Activated T-cell treated with anti-CD3 and anti-CD28 coated beads for 48 hours (primary cell): ENCODE data around the gene AACS.
"Not testable (repeated sequence)": the region's sequence is repeated elsewhere in the genome, so short reads cannot be mapped to it uniquely, and the experiment has no call there.

Experiments used
- DNase-seq: peaks from one replicate; pipeline ENCODE4 v3.0.0-alpha.2; 2020; ENCODE audit warnings: low read depth

Gene AACS, protein sequence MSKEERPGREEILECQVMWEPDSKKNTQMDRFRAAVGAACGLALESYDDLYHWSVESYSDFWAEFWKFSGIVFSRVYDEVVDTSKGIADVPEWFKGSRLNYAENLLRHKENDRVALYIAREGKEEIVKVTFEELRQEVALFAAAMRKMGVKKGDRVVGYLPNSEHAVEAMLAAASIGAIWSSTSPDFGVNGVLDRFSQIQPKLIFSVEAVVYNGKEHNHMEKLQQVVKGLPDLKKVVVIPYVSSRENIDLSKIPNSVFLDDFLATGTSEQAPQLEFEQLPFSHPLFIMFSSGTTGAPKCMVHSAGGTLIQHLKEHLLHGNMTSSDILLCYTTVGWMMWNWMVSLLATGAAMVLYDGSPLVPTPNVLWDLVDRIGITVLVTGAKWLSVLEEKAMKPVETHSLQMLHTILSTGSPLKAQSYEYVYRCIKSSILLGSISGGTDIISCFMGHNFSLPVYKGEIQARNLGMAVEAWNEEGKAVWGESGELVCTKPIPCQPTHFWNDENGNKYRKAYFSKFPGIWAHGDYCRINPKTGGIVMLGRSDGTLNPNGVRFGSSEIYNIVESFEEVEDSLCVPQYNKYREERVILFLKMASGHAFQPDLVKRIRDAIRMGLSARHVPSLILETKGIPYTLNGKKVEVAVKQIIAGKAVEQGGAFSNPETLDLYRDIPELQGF

DNA sequence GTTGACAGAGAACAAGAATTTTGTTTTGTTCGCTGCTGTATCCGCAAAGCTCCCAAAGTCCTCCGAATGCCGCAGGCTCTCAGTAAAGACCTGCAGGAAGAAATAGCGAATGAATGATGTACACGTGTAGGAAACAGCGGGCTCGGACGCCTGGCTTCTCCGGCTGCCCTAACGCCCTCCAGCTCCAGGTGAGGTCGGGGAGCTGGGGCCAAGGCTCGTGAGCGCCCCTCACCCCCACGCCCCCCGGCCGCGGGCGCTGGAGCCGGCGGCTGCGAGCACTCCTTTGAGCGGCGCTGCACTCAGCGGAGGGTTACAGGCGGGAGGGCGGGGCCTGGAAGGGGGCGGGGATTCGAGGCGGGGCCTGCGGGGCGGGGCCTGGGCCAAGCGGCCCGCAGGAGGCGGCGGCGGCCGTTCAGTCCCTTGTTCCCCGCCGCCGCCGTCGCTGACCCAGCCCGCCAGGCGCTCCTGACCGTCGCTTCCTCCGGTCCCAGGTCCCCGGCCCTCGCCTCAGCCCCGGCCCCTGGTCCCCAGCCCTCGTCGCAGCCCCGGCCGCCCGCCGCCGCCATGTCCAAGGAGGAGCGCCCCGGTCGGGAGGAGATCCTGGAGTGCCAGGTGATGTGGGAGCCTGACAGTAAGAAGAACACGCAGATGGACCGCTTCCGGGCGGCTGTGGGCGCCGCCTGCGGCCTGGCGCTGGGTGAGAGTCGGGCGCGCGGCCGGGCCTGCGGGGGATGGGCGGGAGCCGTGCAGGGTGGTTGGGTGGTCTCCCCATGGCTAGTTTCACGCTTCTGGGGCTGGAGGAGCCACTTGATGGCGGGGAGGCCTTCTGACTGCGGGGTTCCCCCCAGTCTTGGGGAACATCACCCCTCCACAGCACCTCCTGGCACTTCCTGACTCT is at the start of gene AACS:
Gene AACS (plus strand): TSS at position 415 of the 898 bp plus-strand sequence. CDS start 150 bp downstream, at position 565.
- peak; percentile 74 for DNase-seq

DNA sequence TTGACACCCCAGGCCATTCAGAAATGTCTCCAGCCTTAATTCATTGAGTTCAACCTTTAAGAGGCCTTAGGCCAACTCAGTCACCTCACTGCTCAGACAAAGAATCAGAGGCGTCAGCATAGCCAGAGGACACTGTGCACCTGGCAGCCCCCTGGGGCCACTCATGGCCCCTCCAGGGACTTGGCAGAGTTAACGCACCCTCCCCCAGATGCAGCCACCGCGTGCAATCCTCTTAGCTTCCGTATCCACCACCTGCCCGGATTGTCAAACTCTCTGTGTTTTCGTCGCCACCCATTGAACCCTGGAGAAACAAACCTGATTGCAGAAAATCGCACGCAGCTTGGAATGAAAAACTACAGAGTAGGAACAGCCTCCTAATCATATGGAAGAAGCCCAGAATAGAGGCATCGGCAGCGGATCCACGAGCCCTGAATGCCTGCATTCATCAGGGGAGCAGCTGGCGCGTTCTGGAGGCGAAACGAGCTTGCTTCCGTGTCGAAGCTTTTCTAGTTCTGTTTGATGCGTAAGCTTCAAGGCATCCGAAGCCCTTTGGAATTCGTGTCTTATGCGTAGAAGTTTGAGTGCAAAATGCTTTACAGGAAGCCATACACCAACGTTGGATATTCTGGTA is 49.4 kb upstream of the AACS start:
- DNase-seq: no peak

DNA sequence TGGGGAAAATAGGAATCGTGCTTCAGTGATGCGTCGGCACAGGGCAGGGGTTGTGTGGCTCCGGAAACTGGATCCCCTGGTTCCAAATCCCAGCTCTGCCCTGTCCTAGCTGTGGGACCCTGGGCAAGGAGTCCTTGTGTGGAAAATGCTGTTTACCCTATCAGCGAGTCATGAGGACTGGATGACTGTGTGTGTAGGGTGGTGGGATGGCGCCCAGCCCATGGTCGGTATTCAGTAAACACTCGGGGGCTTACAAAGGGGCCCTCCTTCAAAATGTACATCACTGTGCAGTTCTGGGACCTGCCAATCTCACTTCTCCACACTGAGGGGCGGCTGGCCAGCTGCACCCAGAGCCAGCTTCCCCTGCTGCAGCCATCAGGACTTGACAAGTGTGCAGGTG is 47.4 kb upstream of the AACS start:
- no peak for DNase-seq

DNA sequence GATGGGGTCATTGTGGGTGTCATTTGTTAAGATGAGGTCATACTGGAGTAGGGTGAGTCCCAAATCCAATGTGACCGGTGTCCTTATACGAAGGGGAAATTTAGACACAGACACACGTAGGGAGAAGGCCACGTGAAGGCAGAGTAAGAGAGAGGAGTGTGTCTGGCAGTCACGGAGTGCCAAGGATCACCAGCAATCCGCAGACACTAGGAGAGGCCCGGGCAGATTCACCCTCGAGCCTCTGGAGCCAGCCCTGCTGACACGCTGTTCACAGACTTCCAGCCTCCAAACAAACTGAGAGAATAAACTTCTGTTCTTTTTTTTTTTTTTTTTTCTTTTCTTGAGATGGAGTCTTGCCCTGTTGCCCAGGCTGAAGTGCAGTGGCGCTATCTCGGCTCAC is 46.9 kb upstream of the AACS start:
- no peak for DNase-seq

DNA sequence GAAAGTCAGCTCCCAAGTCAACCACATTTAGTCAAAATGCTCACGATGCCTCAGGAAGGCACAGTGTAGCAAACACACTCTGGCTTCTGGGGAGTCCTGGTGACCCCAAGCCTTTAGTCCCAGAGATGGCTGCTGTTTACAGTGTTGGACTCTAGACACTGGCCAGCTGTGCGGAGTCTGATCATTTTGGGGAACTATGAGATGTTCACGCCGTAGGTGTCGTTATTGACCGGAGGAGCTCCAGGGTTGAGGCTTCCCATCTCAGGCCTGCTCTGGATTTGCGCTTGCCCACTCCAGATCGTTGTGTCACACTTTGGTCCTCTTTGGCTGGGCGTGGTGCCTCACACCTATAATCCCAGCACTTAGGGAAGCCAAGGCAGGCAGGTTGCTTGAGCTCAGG is 44.1 kb upstream of the AACS start:
- no peak for DNase-seq

DNA sequence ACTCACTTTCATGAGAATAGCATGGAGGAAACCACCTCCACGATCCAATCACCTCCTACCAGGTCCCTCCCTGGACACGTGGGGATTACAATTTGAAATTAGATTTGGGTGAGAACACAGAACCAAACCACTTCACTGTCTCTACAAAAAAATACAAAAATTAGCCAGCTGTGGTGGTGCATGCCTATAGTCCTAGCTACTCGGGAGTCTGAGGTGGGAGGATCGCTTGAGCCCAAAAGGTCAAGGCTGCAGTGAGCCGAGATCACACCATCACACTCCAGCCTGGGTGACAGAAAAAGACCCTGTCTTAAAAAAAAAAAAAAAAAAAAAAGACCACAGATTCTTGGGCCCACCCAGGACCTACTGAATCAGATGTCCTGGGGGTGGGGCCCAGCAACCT is 43.5 kb upstream of the AACS start:
- DNase-seq: no peak

DNA sequence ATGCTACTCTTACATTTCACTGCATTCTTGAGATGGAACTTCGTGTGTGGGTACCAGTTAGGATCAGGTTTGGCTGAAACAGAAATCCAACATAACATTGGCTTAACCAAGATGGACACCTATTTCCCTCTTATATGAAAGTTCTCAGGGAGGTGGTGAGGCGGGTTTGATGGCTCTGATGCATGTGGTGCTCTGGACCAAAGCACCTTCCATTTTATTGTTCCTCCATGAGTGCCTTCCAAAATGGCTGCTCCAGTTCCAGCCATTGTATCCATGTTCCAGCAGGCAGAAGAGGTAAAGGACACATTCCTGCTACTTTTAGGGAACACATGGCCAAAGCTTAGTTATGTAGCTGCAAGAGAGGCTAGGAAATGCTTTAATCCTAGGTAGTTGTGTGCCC is 42.2 kb upstream of the AACS start:
- DNase-seq: no peak

DNA sequence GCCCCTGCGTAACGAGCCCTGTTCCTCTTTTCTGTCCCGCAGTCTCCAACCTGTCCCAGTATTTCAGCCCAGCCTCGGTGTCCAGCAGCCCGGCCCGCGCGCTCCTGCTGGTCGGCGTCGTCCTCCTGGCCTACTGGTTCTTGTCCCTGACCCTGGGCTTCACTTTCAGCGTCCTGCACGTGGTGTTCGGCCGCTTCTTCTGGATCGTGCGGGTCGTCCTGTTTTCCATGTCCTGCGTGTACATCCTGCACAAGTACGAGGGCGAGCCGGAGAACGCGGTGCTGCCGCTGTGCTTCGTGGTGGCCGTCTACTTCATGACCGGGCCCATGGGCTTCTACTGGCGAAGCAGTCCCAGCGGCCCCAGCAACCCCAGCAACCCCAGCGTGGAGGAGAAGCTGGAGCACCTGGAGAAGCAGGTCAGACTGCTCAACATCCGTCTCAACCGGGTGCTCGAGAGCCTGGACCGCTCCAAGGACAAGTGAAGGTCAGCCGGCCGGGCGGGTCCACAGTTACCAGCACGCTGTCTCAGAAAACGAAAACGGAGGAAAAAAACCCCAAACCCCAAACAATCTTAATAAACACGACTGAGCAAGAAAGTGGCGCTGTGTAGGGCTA is 40.2 kb upstream of the AACS start:
- no peak for DNase-seq

DNA sequence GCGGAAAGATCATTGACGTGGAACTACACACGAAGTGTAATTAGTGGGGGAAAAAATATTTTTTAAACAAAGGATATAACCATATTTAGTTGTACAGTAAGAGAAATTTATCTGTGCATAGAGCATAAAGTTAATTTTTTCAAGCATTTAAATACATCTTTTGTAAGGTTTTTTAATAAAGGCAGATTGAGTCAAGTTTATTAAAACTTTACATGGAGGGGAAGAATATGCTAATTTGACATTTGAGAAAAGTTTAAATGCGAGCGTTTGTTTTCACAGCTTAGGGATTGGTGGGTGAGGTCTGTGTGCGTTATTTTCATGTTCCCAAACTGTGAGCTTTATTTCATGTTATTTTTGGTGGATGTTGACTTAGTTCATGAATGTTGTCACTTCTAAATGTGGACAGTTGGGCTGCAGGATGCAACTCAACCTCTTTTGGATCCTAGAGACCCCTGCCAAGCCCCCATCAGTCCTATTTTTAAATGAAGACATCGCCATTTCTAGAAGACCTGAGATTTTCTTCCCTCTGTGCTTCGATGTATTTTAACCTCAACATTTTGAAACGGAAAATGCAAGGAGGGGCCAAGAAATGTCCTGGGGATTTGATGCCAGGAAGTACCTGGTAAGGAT is 39.5 kb upstream of the AACS start:
- no peak for DNase-seq

DNA sequence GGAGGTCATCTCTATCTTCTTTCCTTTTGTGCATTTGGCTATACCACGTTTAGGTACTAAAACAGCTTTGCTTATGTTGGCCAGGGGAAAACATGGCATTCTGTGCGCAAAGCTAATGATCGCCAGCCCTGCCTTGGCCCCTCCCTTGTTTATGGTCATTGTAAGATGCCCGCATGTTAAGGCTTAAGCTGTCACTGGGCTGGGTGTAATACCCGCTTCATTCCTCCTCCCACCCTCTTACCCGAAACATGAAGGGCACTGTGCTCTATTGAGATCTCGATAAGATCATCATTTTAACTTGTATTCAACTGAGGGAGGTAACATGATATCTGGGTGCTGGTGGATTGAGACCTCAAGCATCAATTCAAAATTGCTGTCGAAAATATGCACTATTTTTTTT is 37.1 kb upstream of the AACS start:
- DNase-seq: no peak

DNA sequence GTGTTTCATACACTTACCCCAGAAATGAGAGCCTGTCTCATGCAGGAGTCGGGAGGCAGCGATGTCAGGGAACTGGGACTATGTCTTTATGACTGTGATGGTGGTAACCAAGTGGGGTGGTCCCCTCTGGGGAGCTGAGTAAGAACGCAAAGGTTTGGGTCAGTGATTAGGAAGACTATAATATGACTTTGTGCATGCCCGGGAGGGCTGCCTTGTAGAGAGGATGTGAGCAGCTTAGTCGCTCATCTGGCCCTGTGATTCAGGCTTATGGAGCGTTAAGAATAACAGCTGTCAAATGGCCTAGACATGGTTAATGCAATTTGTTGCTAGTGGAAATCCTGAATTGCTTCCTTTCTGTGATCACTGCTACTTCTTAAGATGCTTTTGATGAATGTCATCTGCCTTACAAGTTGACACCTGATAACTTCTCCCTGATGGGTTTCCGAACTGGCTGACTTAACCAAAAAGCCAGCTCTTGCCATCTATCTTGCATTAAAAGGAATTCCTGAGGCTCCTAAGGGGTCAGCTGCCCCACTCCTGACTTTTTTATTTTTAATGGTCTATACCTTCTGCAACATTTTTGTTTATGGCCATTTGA is 35.4 kb upstream of the AACS start:
- no peak for DNase-seq

DNA sequence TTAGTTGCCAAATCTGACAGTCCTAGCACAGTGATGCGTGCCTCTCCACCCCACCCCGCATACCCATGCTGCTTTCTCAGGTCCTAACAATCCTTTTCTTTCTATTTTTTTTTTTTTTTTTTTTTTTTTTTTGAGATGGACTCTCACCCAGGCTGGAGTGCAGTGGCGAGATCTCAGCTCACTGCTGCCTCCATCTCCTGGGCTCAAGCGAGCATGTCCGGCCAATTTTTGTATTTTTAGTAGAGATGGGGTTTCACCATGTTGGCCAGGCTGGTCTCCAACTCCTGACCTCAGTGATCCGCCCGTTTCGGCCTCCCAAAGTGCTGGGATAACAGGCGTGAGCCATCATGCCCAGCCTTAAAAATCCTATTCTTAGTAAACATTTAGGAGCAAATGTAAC is 33.8 kb upstream of the AACS start:
- not testable (repeated sequence) for DNase-seq

DNA sequence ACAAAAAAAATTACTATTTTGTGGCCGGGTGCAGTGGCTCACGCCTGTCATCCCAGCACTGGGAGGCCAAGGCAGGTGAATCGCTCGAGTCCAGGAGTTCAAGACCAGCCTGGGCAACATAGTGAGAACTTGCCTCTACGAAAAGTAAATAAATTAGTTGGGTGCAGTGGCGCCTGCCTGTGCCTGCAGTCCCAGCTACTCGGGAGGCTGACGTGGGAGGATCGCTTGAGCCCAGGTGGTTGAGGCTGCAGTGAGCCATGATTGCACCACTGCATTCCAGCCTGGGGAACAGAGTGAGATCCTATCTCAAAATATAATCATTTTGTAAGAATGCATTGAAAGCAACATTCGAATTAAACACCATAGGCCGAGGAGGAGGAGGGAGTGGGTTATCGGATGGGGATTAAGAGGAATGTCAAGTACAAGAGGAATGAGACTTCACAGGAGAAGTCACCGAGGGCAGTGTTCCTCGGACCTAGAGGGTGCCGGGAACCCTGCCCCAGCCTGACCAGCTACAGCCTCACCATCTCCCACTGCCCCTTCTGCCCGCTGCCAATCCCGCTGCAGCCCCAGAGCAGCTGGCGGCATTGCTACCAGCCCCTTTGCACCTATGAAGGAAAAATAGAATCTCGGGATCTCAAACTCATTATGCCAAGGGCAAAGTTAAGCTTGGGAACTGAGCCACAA is 32.6 kb upstream of the AACS start:
- DNase-seq: no peak

DNA sequence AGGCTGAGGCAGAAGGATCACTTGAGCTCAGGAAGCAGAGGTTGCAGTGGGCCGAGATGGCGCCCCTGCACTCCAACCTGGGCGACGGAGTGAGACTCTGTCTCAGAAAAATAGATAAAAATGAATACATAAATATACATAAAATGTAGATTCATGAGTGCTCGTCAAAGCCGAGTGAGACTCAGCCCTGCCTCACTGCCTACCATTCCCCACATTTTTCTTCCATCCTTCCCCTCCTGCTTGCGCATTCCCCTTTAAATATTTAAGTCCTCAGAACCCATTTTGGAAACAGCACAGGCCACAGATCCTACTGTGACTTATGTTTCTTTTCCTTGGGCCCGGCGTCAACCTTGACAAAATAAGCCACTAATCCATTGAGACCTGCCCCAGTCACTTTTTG is 31.9 kb upstream of the AACS start:
- DNase-seq: no peak

DNA sequence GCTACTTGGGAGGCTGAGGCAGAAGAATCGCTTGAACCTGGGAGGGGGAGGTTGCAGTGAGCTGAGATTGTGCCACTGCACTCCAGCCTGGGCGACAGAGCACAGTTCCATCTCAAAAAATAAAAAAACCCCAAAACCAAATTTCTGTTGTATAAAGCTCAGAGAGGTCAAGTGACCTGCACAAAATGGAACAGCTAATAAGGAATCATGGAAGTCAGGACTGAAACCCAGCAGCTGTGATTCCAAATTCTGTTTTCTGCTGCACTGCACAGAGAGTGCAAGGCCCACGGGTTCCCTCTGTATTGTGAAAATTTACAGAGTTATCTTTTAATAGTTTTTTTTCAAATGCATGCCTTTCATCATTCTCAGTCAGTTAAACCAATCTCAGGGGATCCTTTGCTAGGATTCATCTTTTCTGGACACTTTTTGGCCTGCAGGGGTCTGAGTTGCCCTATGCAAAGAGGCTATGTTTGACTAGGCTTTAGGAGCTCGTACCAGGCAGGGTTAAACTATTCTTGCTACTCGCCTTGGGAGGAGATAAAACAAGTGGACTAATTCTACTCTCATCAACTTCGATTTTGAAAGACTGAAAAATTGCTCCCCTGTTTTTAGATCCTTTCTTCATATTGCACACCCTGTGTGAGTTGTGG is 26.1 kb upstream of the AACS start:
- no peak for DNase-seq

DNA sequence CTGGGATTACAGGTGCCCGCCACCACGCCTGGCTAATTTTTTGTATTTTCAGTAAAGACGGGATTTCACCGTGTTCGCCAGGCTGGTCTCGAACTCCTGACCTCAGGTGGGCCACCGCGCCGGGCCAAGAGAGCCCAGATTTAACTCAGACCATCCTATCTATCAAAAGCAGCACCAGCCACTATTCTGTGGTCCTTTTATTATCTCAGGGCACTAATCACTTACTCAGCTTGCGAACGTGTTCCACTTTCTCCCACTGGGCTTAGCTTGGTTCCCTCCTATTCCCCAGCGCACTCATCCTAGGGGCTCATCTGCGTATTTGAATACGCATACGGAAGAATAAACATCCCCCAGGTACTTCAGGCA is 16.2 kb upstream of the AACS start:
- DNase-seq: no peak

DNA sequence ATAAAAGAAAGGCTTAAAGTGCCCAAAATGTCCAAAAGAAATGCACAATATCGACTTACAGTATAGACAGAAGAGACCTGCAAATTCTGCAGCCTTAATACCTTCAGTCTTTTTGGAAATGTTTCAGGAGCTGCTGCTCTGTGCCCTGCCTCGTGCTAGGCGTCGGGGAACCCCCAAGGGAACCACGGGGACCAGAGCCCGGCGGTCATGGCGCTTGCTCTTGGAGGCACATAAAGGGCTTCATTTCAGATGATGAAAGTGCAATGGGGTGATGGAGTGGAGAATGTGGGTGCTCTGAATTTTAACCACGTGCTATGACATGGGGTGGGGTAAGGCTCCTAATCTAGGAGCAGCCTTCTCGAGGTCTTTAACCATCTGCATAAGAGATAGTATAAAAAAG is 14.8 kb upstream of the AACS start:
- DNase-seq: no peak

DNA sequence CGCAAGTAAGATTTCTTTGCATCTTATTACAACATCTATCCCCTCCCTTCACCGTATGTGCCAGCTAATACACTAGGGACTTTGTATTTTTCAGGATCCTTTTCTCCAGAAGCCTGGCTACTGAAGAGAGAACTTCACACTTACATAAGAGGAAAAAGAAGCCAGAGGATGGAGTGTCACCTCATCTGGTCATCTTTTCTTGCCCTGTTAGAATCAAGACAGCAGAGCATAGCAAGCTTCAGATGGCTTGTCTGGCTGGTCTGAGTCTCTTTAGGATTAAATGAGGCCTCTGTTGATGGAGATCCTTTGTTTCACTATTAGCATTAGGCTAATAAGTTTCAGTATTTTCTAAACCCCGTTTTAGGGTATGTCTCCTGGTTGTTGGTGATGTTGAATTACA is 14.4 kb upstream of the AACS start:
- DNase-seq: no peak

DNA sequence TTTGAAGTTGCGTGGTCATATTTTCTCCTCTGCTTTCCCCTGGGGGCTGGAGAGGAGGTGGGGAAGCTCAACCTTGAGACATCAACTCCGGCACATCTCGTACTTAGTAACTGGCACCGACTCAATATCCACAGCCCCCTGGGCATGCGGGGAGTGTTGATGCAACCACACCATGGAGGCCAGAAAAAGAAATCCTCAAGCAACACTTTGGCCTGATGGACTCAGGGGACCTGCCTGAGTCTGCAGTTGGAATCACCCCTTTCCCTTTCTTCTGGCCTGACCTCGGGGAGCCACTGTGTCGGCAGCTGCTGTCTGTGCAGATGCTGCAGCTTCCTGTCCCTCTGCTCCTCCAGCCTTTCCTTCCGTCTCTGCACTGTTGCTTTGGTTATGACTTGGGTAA is 11.4 kb upstream of the AACS start:
- no peak for DNase-seq

DNA sequence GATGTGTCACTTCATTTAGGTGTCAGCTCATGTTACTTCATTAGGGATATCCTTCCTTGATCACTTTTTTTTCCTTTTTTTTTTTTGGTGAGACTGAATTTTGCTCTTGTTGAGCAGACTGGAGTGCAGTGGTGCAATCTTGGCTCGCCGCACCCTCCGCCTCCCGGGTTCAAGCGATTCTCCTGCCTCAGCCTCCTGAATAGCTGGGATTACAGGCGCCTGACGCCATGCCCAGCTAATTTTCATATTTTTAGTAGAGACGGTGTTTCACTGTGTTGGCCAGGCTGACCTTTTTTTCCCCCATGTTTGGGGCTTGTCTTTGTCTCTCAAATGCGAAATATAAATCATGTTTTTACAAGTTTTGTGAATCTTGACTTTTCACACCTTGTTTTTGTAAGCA is 9.6 kb upstream of the AACS start:
- DNase-seq: no peak
